Measurements from ENCODE around the gene SEMA6C. TPM values are rescaled to one million over a fixed set of nuclear protein-coding genes. Genes with fewer than 3 reads are reported as not detected.

The SEMA6C gene, protein sequence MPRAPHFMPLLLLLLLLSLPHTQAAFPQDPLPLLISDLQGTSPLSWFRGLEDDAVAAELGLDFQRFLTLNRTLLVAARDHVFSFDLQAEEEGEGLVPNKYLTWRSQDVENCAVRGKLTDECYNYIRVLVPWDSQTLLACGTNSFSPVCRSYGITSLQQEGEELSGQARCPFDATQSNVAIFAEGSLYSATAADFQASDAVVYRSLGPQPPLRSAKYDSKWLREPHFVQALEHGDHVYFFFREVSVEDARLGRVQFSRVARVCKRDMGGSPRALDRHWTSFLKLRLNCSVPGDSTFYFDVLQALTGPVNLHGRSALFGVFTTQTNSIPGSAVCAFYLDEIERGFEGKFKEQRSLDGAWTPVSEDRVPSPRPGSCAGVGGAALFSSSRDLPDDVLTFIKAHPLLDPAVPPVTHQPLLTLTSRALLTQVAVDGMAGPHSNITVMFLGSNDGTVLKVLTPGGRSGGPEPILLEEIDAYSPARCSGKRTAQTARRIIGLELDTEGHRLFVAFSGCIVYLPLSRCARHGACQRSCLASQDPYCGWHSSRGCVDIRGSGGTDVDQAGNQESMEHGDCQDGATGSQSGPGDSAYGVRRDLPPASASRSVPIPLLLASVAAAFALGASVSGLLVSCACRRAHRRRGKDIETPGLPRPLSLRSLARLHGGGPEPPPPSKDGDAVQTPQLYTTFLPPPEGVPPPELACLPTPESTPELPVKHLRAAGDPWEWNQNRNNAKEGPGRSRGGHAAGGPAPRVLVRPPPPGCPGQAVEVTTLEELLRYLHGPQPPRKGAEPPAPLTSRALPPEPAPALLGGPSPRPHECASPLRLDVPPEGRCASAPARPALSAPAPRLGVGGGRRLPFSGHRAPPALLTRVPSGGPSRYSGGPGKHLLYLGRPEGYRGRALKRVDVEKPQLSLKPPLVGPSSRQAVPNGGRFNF
- total RNA-seq = 0.73 and 0.98 TPM in 2 replicates

GRCh38 chr1:151146412-151147131, at the start of gene SEMA6C:
SEMA6C (minus strand) TSS chr1:151146631; CDS start chr1:151142621, 4,010 bp downstream.

DNA sequence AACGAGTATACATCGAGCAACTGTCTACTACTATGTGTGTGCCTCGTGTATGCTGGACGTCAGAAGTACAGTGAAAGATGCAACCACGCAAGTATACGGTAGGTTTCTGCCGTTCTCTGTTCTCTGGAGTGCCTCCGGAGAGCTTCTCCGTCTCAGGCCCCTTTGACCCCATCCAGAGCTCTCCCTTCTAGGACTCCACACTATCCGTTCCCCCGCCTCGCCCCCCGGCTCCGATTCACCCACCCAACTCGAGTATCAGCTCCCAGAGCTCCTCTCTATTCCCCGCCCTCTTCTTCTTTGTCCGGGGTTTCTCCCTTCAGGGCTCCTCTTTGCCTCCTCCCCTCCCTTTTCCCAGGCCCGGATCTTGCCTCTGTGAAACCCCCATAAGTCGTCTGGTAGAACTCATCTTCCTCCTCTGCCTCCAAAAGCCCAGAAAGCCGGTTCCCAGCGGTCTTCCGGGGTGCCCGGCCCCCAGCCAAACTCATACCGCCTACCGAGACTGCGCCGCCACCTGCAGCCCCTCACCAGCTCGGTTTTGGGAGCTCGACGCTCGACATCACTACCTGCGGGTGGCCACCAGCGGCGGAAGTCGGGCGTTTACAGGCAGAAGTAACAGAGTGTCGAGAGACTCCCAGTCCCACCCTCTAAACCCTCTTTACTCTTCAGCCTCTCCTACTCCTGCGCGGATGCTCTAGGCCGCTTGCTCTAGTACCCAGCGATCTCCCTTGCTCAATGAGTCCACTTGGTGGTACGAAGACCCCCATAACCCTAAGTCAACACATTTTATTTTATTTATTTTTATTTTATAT, 43.4 kb upstream of the SEMA6C start, which contains the start of gene VPS72:
TSS of gene VPS72 (minus strand) at position 561 of the 809 bp plus-strand sequence. CDS start at position 485, 76 bp downstream.

GRCh38 chr1:151175863-151176262, 29.4 kb upstream of the SEMA6C start, which contains the start of gene TMOD4:
TMOD4 (minus strand) TSS chr1:151175981; CDS start chr1:151174875, 1,106 bp downstream.

DNA sequence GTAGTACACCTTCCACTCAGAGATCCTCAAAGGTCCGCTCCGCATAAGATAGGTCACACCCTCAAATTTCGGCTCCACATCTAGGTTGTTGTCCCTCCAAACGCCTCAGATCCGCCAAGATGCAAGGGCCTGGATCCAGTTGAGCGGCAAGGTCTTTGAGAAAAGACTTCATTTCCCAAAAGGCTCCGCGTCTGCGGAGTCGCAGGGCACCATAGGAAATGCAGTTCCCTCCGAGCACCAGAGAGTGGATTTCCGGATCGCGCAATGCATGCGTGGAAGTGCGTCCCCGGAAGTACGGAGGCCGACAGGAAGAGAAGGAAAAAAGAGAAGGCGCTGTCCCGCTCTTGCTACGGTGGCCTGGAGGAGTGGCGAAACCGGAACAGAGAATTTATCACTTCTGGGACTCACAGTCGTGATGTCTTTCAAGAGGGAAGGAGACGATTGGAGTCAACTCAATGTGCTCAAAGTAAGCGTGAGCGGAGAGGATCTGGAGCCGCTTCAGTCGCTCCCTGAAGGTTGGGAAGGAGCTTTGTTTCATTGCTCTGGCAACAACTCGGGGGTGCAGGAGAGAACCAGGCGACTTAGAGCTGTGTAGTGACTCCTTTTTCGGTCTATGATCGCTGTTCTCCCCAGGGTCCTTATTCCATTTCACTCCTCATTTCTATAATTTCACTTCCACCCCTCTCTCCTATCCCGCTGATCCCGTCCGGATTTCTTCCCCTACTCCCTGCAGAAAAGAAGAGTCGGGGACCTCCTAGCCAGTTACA, 19.5 kb upstream of the SEMA6C start, which contains the start of the genes LYSMD1 and SCNM1:
TSS of gene LYSMD1 (minus strand) at position 165 of the 767 bp plus-strand sequence. CDS start 644 bp downstream, outside the sequence.
TSS of gene SCNM1 (plus strand) at position 407 of the 767 bp plus-strand sequence. CDS start at position 416, 9 bp downstream.

GRCh38 chr1:151156515-151156819, 10.0 kb upstream of the SEMA6C start, which contains the start of gene TNFAIP8L2:
TNFAIP8L2 (plus strand) TSS chr1:151156649; CDS start chr1:151158698, 2,049 bp downstream.

Other genes starting within 250 kb of the SEMA6C start
- 32.7 and 35.8 TPM in 2 replicates for gene SETDB1, start 220.3 kb downstream of the SEMA6C start, total RNA-seq
- 99.6 and 168 TPM in 2 replicates for gene CERS2, start 171.8 kb downstream of the SEMA6C start, total RNA-seq
- gene ANXA9, start 164.3 kb downstream of the SEMA6C start, total RNA-seq = 0.20 and 0.37 TPM in 2 replicates
- 8.8 and 9.9 TPM in 2 replicates for gene MINDY1, start 139.7 kb downstream of the SEMA6C start, total RNA-seq
- gene PRUNE1, start 138.2 kb downstream of the SEMA6C start, total RNA-seq = 5.1 and 5.7 TPM in 2 replicates
- gene BNIPL, start 110.0 kb downstream of the SEMA6C start, total RNA-seq = 0.37 and 0.39 TPM in 2 replicates
- 2.2 and 2.3 TPM in 2 replicates for gene C1orf56, start 98.9 kb downstream of the SEMA6C start, total RNA-seq
- gene CDC42SE1, start 87.0 kb downstream of the SEMA6C start, total RNA-seq = 29.8 and 38.5 TPM in 2 replicates
- gene MLLT11, start 86.2 kb downstream of the SEMA6C start, total RNA-seq = 0.73 and 0.78 TPM in 2 replicates
- 12.1 and 17.0 TPM in 2 replicates for gene GABPB2, start 75.9 kb downstream of the SEMA6C start, total RNA-seq
- not detected in 2 replicates for gene TNFAIP8L2, start 10.0 kb upstream of the SEMA6C start, total RNA-seq
- 7.8 and 8.5 TPM in 2 replicates for gene LYSMD1, start 19.3 kb upstream of the SEMA6C start, total RNA-seq
- 23.9 and 25.4 TPM in 2 replicates for gene SCNM1, start 19.5 kb upstream of the SEMA6C start, total RNA-seq
- not detected in 2 replicates for gene TMOD4, start 29.4 kb upstream of the SEMA6C start, total RNA-seq
- gene VPS72, start 43.6 kb upstream of the SEMA6C start, total RNA-seq = 25.7 and 37.9 TPM in 2 replicates
- gene PIP5K1A, start 51.9 kb upstream of the SEMA6C start, total RNA-seq = 37.8 and 64.1 TPM in 2 replicates
- 151 and 175 TPM in 2 replicates for gene PSMD4, start 108.1 kb upstream of the SEMA6C start, total RNA-seq
- 11.8 and 17.2 TPM in 2 replicates for gene ZNF687, start 135.7 kb upstream of the SEMA6C start, total RNA-seq
- 40.4 and 50.8 TPM in 2 replicates for gene PI4KB, start 180.8 kb upstream of the SEMA6C start, total RNA-seq
- gene RFX5, start 200.6 kb upstream of the SEMA6C start, total RNA-seq = 30.1 and 32.5 TPM in 2 replicates
- gene SELENBP1, start 226.1 kb upstream of the SEMA6C start, total RNA-seq = 25.0 and 31.6 TPM in 2 replicates